Glomerular endothelial cell (primary cell): Measurements from ENCODE around the gene SLC16A13. TPM values are rescaled to one million over a fixed set of nuclear protein-coding genes. Genes with fewer than 3 reads are reported as not detected.
"Not testable (repeated sequence)": the region's sequence is repeated elsewhere in the genome, so short reads cannot be mapped to it uniquely, and the experiment has no call there.

ENCODE experiments used
- DNase-seq: peaks from one replicate; pipeline ENCODE4 v3.0.0-alpha.2; 2011; ENCODE audit warnings: low read depth, low spot score; ENCODE audit errors: extremely low read depth
- total RNA-seq: library from RNA; depleted of rRNA; stranded (reverse); fragments of >200 nt; gene quantifications from 2 replicates; pipeline ENCODE4 v1.2.3, GENCODE V29; 2015

Gene SLC16A13
- total RNA-seq, 1 donor from 2014 or later = 6.6 TPM

DNA sequence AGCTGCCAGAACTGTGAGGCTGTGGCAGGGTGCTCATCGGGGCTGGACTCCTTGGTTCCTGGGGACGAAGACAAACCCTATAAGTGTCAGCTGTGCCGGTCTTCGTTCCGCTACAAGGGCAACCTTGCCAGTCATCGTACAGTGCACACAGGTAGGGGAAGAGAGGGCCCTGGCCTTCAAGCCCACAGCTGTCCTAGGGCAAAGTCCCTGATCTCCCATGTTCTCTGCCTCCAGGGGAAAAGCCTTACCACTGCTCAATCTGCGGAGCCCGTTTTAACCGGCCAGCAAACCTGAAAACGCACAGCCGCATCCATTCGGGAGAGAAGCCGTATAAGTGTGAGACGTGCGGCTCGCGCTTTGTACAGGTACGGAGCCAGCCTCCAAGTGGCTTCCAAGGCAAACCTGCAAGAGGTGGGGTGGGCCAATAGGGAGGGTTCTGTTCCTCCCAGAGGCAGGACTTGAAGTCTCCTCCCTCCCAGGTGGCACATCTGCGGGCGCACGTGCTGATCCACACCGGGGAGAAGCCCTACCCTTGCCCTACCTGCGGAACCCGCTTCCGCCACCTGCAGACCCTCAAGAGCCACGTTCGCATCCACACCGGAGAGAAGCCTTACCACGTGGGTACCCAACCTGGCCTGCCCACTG is 9.2 kb upstream of the SLC16A13 start:
- no peak for DNase-seq

DNA sequence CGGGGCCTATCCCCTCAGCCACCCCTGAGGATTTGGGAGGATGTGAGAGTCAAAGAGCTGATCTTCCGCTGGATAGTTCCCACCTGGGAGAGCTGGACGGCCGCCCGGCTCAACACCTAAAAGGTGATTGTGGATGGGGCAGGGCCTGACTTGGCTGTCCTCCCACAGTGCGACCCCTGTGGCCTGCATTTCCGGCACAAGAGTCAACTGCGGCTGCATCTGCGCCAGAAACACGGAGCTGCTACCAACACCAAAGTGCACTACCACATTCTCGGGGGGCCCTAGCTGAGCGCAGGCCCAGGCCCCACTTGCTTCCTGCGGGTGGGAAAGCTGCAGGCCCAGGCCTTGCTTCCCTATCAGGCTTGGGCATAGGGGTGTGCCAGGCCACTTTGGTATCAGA is 8.5 kb upstream of the SLC16A13 start:
- DNase-seq = no peak

DNA sequence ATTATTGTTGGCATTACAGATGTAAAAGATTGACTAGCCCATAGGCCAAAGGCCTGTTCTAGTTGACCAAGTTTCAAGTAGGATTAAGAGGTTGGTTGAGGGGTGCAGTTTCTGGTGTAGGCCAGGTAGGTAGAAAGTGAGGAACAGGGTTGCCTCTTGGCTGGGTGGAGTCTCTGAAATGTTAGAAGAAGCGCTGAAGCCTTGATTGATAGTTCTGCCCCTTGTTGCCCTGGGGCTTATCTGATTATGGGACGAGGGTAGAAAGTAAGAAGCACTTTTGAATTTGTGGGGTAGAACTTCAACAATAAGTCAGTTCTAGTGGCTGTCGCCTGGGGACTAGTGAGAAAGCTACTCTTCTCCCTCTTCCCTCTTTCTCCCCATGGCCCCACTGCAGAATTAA is 6.7 kb upstream of the SLC16A13 start:
- DNase-seq = no peak

DNA sequence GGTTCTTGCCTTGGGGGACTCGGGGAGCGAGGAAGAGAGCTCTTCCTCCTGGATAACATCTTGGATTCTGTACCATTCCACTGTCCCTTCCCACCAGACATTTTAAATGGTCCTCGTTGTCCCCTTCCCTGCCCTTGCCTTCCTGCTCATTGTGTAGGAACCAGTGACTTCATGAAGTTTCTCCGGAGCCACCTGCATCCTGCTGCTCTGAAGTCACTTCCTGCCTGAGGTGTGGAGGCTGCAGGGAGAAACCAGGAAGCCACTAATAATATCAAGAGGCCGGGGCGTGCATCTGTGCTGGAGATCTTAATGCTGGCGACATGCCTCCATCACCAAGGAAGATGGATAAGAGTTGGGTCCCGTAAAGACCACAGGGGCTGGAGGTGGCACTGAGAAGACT is 6.2 kb upstream of the SLC16A13 start:
- DNase-seq = peak; percentile 65

DNA sequence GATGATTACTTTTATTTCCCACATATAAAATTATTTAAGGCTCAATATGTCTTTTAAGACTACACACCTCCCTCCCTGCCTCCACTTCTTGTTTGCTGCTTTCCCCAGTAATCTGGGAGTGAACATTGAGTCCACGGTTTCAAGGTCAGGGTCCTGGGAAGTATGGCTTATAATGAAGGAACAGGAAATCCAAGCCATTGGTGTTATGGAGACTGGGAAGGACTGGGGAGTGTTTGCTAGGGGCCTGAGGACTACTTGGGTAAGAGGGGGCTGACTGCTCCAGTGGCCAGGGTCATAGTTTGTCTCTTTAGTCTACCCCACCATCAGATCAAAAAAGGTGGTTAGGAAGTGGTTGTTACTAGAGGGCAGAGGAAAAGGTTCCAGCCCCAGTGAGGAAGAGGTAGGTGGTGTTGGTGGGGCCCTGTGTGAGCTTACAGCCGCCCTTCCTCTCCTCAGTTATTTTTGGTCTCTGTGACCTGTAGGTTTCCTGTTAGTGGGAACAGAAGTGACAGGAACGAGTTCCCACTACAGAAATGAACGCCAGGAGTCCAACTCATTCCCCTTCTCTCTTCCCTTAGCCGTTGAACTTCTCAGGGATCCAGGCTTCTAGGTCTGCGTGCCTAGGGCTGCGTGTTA is 742 bp upstream of the SLC16A13 start:
- DNase-seq = peak; percentile 58

DNA sequence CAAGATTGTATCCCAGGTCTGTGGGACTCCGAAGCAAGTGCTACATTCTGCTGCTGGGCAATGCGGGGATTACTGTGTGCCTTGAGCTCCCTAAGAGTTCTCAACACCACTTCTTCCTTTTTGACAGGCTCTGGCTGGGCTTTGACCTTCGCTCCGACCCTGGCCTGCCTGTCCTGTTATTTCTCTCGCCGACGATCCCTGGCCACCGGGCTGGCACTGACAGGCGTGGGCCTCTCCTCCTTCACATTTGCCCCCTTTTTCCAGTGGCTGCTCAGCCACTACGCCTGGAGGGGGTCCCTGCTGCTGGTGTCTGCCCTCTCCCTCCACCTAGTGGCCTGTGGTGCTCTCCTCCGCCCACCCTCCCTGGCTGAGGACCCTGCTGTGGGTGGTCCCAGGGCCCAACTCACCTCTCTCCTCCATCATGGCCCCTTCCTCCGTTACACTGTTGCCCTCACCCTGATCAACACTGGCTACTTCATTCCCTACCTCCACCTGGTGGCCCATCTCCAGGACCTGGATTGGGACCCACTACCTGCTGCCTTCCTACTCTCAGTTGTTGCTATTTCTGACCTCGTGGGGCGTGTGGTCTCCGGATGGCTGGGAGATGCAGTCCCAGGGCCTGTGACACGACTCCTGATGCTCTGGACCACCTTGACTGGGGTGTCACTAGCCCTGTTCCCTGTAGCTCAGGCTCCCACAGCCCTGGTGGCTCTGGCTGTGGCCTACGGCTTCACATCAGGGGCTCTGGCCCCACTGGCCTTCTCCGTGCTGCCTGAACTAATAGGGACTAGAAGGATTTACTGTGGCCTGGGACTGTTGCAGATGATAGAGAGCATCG is 2.4 kb downstream of the SLC16A13 start:
- no peak for DNase-seq

DNA sequence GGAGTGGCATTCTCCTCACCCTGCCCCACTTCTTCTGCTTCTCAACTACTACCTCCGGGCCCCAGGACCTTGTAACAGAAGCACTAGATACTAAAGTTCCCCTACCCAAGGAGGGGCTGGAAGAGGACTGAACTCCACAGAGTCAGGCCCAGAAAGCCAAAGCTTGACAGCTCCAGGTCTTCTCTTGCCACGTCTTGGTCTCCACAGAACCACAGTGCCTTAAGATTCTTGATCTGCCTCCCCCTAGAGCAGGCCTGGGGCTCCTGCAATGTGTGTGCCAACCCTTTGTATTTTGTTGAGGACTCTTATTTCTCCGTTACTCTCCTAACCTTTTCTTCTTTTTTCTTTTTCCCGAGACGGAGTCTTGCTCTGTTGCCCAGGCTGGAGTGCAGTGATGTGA is 4.0 kb downstream of the SLC16A13 start:
- DNase-seq = no peak

DNA sequence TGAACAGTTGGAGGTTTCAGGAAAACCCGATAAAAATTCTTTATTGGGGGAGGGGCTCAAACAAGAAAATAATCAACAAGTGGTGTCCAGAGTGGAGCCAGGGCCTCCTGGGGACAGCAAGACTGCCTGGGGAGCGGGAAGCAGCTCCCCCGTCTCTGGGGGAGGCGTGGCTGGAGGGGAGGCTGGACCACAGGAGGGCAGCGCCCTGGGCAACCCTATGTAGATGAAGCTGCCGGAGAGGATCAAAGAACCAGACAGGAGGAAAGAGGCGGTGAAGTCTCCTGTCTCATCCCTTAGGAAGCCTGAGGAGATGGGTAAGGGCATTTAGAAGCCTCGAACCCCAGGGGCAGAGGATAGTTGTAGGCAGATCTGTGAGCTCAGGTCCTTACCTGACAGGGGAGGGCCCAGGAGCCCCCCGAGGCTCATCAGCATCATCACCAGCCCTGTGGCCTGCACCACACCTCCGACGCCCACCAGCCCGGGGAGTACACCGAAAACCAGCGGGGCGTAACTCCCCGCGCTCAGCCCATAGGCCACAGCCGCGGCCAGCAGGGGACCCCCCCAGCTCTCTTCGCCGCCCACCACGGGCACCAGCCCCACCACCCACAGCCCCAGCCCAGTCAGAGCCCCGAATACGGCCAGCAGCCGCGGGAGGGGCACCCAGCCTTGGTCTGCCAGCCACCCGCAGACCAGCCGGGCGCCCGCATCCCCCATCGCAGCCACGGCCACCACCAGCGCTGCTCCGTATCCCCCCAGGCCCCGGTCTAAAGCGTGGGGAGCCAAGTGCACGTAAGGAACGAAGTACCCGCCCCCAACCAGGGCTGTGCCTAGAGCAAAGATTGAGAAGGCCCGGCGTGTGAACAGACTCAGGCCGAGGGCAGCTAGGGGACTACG is 6.0 kb downstream of the SLC16A13 start:
- no peak for DNase-seq

DNA sequence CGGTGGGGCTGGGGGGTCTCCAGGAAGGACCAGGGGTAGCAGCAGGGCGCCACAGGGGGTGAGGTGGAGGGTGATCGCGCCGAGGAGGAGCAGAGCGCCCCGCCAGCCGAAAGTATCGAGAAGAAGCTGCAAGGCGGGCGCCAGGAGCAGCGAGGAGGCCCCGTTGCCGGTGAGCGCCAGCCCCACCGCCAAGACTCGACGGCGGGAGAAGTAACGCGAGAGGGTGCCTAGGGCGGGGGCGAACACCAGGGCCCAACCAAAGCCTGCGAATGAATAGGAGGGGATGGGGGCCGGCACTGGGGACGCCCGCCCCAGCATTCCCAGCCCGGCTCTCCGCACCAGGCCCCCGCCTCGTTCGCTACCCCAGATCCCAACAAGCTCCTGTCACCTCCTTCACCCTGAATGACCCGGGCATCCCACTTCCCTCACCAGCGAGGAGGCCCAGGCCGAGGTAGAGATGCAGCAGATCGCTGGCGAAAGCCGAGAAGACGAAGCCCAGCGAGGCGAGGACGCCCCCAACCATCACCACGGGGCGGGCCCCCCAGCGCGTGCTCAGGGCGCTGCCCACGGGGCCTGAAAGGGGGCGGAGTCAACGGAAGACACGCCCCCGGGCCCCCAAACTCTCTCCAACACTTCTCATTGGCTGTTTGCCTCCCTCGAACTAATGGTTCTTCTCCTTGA is 6.8 kb downstream of the SLC16A13 start:
- no peak for DNase-seq

DNA sequence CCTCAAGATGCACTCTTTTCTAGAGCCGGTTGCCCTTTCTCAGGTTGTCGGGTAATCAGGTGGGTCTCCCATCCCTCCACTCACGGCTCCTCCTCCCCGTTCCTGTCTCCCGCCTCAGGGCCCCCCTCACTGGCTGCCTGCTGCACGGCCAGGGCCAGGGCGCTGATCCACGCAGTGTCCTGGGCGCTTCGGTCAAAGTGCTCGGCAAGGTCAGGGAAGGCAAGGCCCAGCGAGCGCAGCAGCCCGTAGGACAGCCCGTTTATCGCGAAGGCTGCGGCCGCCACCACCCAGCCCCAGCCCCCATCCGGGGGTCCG is 7.3 kb downstream of the SLC16A13 start:
- no peak for DNase-seq

DNA sequence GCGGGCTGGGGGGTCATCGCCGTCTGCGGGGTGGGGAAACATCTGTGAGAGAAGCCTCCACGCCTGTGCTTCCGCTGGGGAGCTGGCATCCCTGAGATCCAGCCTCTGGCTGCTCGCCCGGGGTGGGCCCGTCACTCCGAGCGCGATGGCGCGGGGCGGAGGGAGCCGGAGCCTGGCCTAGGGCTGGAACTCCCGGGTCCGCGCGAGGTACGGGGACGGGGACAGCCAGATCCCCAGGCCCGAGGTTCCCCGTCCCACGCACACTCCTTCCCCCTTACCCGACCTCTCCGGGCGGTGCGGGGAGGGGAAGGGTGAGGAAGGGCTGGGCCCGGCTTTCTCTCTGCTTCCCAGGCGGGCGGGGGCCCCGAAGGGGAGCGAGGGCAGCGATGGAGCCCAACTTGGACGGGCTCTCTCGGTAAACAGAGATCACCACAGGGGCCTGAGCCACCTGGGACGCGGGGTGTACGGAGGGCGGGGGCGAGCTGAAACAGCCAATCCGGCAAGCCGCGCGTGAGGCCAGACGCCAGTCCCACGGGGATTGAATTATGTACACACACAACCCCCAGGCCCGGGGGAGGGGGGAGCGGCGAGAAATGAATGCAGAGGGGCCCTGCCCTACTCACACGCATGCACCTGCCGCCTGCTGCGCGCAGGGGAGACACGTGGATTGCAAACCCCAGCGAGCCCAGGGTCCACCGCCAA is 7.8 kb downstream of the SLC16A13 start, which contains the start of gene SLC16A11:
SLC16A11 (minus strand) TSS at position 596 of the 702 bp plus-strand sequence; CDS start at position 17, 579 bp downstream.
- no peak for DNase-seq

DNA sequence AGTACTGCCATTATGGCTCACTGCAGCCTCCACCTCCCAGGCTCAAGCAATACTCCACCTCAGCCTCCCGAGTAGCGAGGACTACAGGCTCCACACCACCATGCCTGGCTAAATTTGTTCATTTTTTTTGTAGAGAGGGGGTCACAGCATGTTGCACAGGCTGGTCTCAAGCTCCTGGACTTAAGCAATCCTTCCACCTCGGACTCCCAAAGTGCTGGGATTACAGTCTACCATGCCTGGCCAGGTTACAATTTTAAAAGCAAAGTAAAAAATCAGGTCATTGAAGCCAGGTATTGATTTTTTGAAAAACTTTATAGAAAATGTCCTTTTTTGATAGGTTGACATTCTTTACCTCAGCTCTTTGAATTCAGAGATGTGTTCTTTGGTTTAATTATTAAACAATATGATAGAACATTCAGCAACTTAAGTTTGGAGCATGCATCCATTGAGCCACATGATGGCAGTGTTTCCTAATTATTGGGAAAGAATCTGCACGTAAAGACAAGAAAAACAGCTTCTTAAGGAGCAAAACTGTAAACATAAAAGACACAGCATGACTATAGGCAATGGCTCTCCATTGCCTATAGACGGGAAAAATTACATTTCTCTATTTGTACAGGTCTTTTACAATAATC is 9.8 kb downstream of the SLC16A13 start:
- DNase-seq = peak; percentile 66

DNA sequence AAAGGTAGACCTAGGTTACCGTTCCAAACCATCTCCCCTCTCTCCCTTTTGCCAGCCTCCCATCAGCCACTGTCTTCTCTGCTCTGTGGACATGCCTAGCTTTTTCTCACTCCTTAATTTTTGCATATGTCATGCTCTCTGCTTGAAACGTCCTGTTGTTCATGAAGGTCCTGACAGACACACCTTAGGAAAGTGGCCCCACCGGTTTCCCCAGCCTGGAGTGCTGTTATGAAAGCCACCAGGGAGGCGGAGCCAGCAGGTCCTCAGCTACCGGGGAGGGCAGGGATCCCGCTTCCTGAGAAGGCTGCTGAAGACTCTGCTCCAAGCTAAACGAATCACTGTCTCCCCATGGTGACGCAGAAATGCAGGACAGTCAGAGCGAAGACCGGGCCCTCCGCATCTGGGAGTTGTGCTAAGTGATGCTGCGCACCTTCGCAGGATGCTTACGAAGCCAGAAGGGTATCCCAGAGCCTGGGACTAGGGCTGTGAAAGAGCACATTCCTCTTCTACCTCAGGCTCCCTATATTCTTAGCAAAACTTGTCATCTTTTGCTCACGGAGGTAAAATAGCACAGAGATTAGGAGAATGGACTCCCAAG is 10.4 kb downstream of the SLC16A13 start:
- no peak for DNase-seq

DNA sequence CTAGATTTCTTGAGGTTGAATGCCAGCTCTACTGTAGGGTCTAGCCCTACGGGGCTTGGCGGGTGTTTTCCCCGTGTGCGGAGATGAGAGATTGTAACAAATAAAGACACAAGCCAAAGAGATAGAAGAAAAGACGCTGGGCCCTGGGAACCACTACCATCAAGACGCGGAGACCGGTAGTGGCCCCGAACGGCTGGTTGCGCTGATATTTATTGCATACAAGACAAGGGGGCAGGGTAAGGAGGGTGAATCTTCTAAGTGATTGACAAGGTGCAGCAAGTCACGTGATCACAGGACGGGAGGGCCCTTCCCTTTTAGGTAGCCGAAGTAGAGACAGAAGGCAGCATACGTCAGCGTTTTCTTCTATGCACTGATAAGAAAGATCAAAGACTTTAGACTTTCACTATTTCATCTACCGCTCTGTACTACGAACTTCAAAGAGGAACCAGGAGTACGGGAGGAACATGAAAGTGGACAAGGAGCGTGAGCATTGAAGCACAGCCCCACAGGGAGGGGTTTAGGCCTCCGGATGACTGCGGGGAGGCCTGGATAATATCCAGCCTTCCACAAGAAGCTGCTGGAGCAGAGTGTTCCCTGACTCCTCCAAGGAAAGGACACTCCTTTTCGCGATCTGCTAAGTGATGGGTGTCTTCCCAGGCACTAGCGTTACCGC is 11.0 kb downstream of the SLC16A13 start:
- not testable (repeated sequence) for DNase-seq

DNA sequence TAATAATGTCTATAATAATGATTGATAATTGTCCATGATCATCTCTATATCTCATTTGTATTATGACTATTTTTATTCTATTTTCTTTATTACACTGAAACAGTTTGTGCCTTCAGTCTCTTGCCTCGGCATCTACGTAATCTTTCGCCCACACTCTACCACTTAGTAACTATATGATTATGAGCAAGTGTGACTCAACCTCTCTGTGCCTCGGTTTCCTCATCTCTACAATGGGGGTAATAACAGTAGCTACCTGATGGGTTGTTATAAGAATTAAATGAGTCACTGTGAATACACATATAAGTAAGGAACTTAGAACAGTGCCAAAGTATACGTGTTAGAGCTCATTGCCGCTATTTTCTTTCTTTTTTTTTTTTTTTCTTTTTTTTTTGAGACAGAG is 11.8 kb downstream of the SLC16A13 start:
- no peak for DNase-seq

DNA sequence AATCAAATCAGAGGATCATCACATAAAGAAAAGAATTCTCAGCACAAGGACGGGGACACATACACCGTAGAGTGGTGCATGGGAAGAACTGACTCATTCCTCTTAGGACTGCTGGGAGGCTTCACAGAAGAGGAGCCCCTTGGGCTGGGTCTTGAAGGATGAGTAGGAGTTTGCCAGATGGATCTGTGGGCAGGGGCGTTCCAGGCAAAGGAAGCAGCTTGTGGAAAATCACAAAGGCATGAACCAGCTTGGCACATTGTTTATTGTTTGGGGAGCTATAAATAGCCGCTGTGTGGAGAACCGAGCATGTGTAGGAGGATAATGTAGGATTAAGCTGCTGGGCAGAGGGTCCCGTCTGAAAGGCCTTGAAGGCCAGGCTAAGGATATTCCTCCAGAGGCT is 13.2 kb downstream of the SLC16A13 start:
- no peak for DNase-seq

DNA sequence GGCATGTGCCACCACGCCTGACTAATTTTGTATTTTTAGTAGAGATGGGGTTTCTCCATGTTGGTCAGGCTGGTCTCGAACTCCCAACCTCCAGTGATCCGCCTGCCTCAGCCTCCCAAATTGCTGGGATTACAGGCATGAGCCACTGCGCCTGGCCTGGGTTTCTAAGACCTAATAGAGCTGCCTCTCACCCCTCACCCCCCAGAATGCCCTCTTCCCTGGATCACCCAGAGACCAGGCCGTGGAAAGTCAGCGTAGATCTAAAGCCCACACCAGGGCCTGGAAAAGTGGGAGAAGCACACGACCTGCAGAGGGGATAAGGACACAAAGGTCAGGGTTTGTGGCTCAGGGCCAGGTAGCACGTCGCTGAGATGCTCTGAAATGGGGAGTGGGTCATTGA is 14.8 kb downstream of the SLC16A13 start:
- not testable (repeated sequence) for DNase-seq

DNA sequence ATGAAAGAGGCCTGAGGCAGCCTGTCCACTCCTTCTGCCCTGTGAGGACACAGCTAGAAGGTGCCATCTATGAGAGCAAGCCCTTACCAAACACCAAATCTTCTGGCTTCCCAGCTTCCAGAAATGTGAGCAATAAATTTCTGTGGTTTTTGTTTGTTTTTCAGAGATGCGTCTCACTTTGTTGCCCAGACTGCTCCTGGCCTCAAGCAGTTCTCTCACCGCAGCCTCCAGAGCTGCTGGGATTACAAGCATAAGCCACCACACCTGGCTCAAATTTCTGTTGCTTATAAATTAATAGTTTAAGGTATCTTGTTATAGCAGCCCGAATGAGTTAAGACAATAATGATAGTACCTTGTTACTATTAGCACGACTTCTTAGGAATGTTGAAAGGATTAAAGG is 20.6 kb downstream of the SLC16A13 start:
- no peak for DNase-seq
